HEK293 (cell line): Measurements from ENCODE around the gene PLK4.

Experiments used
- SETDB1 ChIP-seq: IDR thresholded peaks from one replicate; pipeline ENCODE4 v1.6.1; 2017; ENCODE audit warnings: mild to moderate bottlenecking, low read length, moderate library complexity, mixed read lengths; ENCODE audit not compliant: insufficient read length
- ZBTB21 ChIP-seq: fragments of 450-650 bp; formaldehyde crosslinking; IDR thresholded peaks from 2 replicates; pipeline ENCODE4 v1.5.1; 2017; ENCODE audit warnings: missing biosample characterization, missing genetic modification characterization
- ZNF121 ChIP-seq: fragments of 450-650 bp; formaldehyde crosslinking; IDR thresholded peaks from 2 replicates; pipeline ENCODE4 v1.5.1; 2016; ENCODE audit warnings: missing biosample characterization, missing genetic modification characterization
- ZNF140 ChIP-seq: fragments of 450-650 bp; formaldehyde crosslinking; IDR thresholded peaks from 2 replicates; pipeline ENCODE4 v1.5.1; 2016; ENCODE audit warnings: missing biosample characterization, missing genetic modification characterization
- ZNF169 ChIP-seq: fragments of 450-650 bp; formaldehyde crosslinking; IDR thresholded peaks from 2 replicates; pipeline ENCODE4 v1.5.1; 2016; ENCODE audit warnings: missing biosample characterization, missing genetic modification characterization
- ZNF174 ChIP-seq: fragments of 450-650 bp; formaldehyde crosslinking; IDR thresholded peaks from 2 replicates; pipeline ENCODE4 v1.5.0; 2017; ENCODE audit warnings: missing biosample characterization, mild to moderate bottlenecking, missing genetic modification characterization
- ZNF350 ChIP-seq: fragments of 450-650 bp; formaldehyde crosslinking; IDR thresholded peaks from 2 replicates; pipeline ENCODE4 v1.5.0; 2017; ENCODE audit warnings: missing biosample characterization, mild to moderate bottlenecking, missing genetic modification characterization
- ZNF473 ChIP-seq: fragments of 450-650 bp; formaldehyde crosslinking; IDR thresholded peaks from 2 replicates; pipeline ENCODE4 v1.5.1; 2017; ENCODE audit warnings: missing biosample characterization, missing genetic modification characterization
- ZNF529 ChIP-seq: fragments of 450-650 bp; formaldehyde crosslinking; IDR thresholded peaks from 2 replicates; pipeline ENCODE4 v1.5.1; 2017; ENCODE audit warnings: missing genetic modification characterization, missing biosample characterization; ENCODE audit not compliant: insufficient replicate concordance
- ZNF626 ChIP-seq: fragments of 450-650 bp; sonication (Bioruptor Pico); formaldehyde crosslinking; IDR thresholded peaks from 2 replicates; pipeline ENCODE4 v1.5.1; 2018; ENCODE audit warnings: missing biosample characterization, missing genetic modification characterization, inconsistent platforms
- TF ChIP-seq, protein P1 (sequence below): fragments of 450-650 bp; formaldehyde crosslinking; IDR thresholded peaks from 2 replicates; pipeline ENCODE4 v1.5.1; 2016; ENCODE audit warnings: missing biosample characterization, missing genetic modification characterization
- TF ChIP-seq, protein P2 (sequence below): fragments of 450-650 bp; formaldehyde crosslinking; IDR thresholded peaks from 2 replicates; pipeline ENCODE4 v1.5.1; 2016; ENCODE audit warnings: missing biosample characterization, missing genetic modification characterization

DNA sequence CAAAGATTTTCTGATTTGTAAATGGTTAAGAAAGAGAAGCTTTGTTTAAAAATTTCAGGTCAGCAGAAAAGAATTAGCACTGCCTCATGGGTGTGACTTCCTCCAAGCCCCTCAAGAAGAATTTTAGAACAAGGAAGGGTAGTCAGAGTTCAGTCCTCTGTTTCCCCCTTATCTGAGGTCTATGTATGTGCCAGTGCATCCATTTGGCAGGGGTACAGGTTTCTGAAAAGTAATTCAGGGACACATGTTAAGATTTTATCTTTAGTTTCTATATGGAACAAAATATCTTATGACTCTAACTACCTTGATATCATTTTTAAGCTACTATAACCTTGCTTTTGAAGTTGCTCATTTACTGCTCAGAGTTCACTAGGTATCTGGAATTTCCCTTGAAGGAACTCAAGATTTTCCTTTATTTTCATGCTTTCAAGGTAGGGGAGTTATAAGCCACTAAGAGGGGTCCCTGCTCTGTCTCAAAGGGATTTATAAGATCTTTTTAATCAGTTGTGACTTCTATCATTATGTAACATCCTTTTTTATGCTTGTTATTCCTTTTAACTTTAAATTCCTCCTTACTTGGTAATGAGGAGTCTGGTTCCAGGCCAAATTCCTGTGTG lies 24.4 kb upstream of the PLK4 start:
- TF ChIP-seq, protein P1, sequence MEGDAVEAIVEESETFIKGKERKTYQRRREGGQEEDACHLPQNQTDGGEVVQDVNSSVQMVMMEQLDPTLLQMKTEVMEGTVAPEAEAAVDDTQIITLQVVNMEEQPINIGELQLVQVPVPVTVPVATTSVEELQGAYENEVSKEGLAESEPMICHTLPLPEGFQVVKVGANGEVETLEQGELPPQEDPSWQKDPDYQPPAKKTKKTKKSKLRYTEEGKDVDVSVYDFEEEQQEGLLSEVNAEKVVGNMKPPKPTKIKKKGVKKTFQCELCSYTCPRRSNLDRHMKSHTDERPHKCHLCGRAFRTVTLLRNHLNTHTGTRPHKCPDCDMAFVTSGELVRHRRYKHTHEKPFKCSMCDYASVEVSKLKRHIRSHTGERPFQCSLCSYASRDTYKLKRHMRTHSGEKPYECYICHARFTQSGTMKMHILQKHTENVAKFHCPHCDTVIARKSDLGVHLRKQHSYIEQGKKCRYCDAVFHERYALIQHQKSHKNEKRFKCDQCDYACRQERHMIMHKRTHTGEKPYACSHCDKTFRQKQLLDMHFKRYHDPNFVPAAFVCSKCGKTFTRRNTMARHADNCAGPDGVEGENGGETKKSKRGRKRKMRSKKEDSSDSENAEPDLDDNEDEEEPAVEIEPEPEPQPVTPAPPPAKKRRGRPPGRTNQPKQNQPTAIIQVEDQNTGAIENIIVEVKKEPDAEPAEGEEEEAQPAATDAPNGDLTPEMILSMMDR (tag by site-specific recombination), result no peak
- TF ChIP-seq ZNF350 (tag by site-specific recombination) (no peak), ZBTB21 (no peak), ZNF529 (tag by site-specific recombination) (no peak), ZNF626 (no peak), ZNF169 (no peak), ZNF174 (tag by site-specific recombination) (no peak), ZNF140 (tag by site-specific recombination) (no peak), ZNF121 (tag by site-specific recombination) (no peak), SETDB1 (no peak), ZNF473 (tag by site-specific recombination) (no peak)
- TF ChIP-seq, protein P2, sequence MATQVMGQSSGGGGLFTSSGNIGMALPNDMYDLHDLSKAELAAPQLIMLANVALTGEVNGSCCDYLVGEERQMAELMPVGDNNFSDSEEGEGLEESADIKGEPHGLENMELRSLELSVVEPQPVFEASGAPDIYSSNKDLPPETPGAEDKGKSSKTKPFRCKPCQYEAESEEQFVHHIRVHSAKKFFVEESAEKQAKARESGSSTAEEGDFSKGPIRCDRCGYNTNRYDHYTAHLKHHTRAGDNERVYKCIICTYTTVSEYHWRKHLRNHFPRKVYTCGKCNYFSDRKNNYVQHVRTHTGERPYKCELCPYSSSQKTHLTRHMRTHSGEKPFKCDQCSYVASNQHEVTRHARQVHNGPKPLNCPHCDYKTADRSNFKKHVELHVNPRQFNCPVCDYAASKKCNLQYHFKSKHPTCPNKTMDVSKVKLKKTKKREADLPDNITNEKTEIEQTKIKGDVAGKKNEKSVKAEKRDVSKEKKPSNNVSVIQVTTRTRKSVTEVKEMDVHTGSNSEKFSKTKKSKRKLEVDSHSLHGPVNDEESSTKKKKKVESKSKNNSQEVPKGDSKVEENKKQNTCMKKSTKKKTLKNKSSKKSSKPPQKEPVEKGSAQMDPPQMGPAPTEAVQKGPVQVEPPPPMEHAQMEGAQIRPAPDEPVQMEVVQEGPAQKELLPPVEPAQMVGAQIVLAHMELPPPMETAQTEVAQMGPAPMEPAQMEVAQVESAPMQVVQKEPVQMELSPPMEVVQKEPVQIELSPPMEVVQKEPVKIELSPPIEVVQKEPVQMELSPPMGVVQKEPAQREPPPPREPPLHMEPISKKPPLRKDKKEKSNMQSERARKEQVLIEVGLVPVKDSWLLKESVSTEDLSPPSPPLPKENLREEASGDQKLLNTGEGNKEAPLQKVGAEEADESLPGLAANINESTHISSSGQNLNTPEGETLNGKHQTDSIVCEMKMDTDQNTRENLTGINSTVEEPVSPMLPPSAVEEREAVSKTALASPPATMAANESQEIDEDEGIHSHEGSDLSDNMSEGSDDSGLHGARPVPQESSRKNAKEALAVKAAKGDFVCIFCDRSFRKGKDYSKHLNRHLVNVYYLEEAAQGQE (tag by site-specific recombination), result no peak
